ENCODE data around the gene POLR1B. TPM values are rescaled to one million over a fixed set of nuclear protein-coding genes. Genes with fewer than 3 reads are reported as not detected.

POLR1B gene
- total RNA-seq, 1 experiment from 2014 or later, result 83.6 TPM

- no peaks in the 10 kb centered on the region for H3K27me3 Mint-ChIP-seq (ENCODE audit: low read depth)
- Histone ChIP-seq H3K56ac (ENCODE audit: insufficient read length, low read depth, low read length) (no peak overlapping the region), H2AFZ (ENCODE audit: low read length) (no peak overlapping the region), H4K5ac (ENCODE audit: insufficient read length, low read depth, low read length) (no peak overlapping the region), H2BK12ac (ENCODE audit: insufficient read length, low read depth, low read length) (no peak overlapping the region), H3K14ac (ENCODE audit: insufficient read depth, low read length) (no peak overlapping the region), H2BK120ac (ENCODE audit: low read depth, low read length, poor library complexity, severe bottlenecking) (no peak overlapping the region), H3K23ac (ENCODE audit: insufficient read length, low read depth, low read length) (no peak overlapping the region), H3K27me3 (ENCODE audit: insufficient read depth, low read length) (no peaks in the 10 kb centered on the region), H3K79me1 (ENCODE audit: insufficient read depth, low read depth, low read length, poor library complexity, severe bottlenecking) (no peaks in the 10 kb centered on the region), H2AK5ac (ENCODE audit: insufficient read length, low read length) (no peak overlapping the region), H2BK5ac (ENCODE audit: insufficient read length, low read length) (no peak overlapping the region), H3K4me2 (ENCODE audit: insufficient read depth, insufficient read length, low read length) (no peak overlapping the region), H3K79me2 (ENCODE audit: insufficient read depth, low read length) (no peaks in the 10 kb centered on the region), H3K27ac (ENCODE audit: insufficient read length, low read depth, low read length) (no peak overlapping the region), H2BK15ac (ENCODE audit: low read depth, low read length) (no peak overlapping the region), H3K9ac (ENCODE audit: extremely low read depth, insufficient read length, low read length) (no peak overlapping the region), H4K91ac (ENCODE audit: insufficient read length, low read depth, low read length) (no peak overlapping the region), H3T11ph (ENCODE audit: low read length) (no peak overlapping the region), H2BK20ac (ENCODE audit: low read depth, low read length, poor library complexity, severe bottlenecking) (no peak overlapping the region), H4K8ac (replicated peaks; ENCODE audit: insufficient read length, low read depth, low read length) (no peak overlapping the region), H3K18ac (ENCODE audit: insufficient read length, low read depth, low read length) (no peak overlapping the region), H3K4me1 (ENCODE audit: insufficient read depth, low read length) (no peaks in the 10 kb centered on the region), H3K4ac (ENCODE audit: low read depth, low read length) (no peak overlapping the region), H3K23me2 (ENCODE audit: insufficient read length, low read depth, low read length, poor library complexity, severe bottlenecking) (no peaks in the 10 kb centered on the region), H4K20me1 (ENCODE audit: control insufficient read depth, insufficient read depth, insufficient read length) (no peaks in the 10 kb centered on the region), H3K9me3 (ENCODE audit: control insufficient read depth, low read depth, low read length) (no peaks in the 10 kb centered on the region)
- no peak for TF ChIP-seq CTCF (conservative IDR thresholded peaks at IDR 0.05)
- WGBS (ENCODE audit: extremely low coverage, insufficient read length, low lambda C conversion rate), result no CpG with 5 or more reads among the region's 7 CpGs
- peaks cover 0 to 1% of the 10 kb centered on the region in 2 experiments; a peak in 1 of 5 replicates for H3K9me3 Mint-ChIP-seq
- no peak for DNase-seq
- H3K4me1 Mint-ChIP-seq, result no peaks in the 10 kb centered on the region
- peak overlapping the region in 2 of 3 experiments; percentile 44 to 85; a peak in 4 of 7 replicates for H3K27ac Mint-ChIP-seq
- H3K4me3 Mint-ChIP-seq, result no peak overlapping the region; a peak in 1 of 5 replicates
- peaks cover 46 to 76% (median 55%) of the 10 kb centered on the region in 3 experiments for H3K36me3 Mint-ChIP-seq (ENCODE audit: insufficient read depth in 1 of 3, low read depth in 3 of 3)
These were observed 22.0 kb upstream of the POLR1B start for GRCh38 chr2:112520234-112520783.

Measured in H9 (cell line).